ENCODE measurements around the gene XPOT.

XPOT gene

DNA sequence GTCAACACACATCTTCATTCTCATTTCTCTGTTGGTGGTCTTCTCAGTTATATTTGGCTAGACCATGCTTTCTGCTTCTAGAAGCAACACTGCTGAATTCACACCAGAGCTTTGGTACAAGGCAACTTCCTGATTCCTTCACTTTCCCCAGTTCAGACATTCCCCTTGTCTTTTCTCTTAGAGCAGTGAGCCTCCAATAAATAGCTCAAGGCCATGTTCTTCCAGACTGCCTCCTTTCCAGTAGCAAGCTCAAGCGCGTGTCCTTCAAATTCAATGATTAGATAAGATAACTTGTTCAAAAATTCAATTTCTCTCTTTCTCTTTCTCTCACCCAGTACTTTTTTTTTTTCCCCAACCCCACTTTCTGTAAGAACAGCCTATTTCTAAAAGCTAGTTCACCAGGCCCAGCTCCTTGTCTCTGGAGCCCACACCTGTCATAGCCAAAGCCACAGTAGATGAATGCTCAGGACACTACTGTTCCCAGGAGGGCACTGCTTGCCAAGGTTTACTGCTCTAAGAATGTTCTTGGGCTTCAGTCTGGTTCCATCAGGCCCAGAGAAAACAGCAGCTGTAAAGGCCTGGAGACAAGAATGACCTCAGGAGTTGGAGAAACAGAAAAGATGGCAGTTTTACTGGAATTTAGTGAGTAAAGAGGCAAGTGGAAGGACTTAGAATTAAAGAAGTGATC, 65.4 kb downstream of the XPOT start:
- no peak for DNase-seq (ENCODE audit: low read depth)

DNA sequence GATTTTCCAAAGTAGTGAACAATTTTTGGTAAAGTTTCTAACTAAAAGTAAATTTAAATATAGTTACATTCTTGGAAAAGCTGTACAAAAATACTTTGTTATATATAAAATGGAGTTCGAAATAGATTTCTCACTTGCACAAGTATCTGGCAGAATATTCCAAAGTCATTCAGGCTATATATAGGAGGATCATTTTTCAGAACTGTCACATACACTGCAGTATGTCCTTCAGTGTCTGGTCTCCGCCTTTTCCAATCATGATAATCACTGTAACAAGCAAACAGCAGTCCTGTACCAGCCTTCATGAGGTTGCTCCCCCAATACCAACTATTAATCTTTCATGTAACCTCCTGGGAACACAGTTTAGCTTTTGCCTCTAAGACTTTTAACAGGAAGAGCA, 66.3 kb downstream of the XPOT start:
- no peak for DNase-seq (ENCODE audit: low read depth)

DNA sequence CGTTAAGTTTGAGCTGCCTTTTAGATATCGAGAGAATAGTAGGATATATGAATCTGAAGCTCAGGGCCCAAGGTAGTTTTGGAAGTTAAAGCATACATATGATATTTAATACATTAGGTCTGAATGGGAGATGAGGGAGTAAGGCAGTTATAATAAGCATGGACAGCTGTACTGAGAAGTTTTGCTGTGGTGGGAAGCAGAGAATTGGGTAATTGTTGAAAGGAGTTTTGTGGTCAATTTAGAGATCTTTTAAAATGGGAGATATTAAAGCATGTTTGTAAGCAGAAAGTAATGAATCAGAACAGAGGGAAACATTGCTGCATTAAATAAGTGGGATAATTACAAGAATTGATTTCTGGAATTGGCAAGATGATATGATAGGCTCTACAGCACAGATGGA, 69.0 kb downstream of the XPOT start:
- DNase-seq (ENCODE audit: low read depth) = no peak

DNA sequence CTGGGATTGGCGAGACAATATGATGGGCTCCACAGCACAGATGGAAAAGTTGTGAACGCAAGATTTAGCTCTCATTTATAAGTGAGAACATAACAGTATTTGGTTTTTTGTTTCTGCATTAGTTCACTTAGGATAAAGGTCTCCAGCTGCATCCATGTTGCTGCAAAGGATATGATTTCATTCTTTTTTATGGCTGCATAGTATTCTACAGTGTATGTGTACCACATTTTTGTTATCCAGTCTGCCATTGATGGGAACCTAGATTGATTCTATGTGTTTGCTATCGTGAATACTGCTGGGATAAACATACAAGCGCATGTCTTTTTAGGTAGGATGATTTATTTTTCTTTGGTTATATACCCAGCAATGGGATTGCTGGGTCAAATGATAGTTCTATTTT, 71.3 kb downstream of the XPOT start:
- no peak for DNase-seq (ENCODE audit: low read depth)

DNA sequence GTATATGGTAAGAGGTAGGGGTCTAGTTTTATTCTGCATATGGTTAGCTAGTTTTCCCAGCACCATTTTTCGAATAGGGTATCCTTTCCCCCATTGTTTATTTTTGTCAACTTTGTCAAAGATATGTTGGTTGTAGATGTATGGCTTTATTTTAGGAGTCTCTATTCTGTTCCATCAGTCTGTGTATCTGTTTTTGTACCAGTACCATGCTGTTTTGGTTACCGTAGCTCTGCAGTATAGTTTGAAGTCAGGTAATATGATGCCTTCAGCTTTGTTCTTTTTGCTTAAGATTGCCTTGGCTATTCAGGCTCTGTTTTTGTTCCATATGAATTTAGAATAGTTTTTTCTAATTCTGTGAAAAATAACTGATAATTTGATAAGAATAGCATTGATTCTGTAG, 72.7 kb downstream of the XPOT start:
- DNase-seq (ENCODE audit: low read depth) = no peak

DNA sequence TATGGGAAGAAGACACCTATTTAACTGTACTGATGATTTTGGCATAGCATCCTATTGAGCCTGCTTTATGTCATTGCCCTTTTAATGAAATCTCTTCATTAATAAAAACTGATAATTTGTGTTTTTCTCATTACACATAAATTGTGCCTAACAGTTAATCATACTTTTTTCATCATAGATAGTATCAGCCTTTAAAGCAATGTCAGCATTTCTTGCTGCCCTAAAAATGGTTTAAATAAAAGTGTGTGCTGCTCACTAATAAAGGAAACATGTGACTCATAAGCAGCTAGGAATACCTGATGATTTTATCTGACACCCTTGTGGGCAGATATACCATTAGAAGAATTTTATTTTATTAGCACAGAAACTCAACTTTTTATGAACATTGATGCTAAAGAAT, 74.5 kb downstream of the XPOT start:
- DNase-seq (ENCODE audit: low read depth) = no peak

DNA sequence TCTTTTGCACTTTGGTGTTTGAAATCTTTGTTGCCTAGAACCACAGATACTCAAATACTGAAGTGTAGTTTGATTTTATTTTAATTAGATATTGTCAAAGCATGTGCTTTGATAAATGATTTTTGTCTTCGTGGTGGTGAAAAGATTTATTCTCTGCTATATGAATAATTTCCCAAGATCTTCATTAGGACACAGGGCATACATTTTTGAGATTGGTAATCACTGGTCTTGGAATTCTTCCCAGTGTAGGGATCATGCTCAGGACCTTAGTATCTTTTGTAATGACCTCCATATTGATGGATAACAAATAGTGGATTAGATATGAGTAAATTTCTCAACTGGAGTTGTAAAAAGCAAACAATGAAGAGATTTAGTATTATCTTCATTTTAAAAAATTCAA, 76.0 kb downstream of the XPOT start:
- no peak for DNase-seq (ENCODE audit: low read depth)

DNA sequence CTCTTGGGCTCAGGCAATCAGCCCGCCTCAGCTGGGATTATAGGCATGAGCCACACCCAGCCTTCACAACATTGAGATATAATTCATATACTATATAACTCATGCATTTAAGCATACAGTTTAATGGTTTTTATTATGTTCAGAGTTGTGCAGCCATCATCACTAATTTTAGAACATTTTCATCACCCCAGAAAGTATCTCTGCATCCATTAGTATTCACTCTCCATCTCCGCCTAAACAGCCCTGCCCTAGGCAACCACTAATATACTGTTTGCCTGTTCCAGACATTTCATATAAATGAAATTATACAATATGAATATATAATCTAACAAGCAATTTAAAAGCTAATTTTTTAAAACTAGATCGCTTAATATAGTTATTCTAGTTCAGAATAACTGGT, 82.5 kb downstream of the XPOT start:
- DNase-seq (ENCODE audit: low read depth) = no peak

DNA sequence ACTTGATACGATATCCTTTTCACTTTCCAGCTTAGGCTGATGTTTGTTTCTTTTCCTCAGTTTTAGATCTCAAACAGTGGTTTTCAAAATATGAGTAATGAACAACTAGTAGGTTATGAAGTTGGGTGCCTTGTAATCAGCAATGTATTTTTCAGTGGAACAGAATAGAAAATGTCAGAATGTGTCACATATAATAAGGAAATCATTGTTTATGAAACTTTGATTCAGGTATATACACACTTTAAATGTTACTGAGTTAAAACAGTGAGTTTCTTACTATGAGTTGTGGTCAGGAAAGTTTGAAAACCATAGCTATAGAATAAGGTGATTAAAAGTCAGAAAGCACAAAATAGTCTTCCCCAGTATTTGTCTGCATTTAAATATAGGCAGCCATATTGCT, 87.5 kb downstream of the XPOT start:
- no peak for DNase-seq (ENCODE audit: low read depth)

DNA sequence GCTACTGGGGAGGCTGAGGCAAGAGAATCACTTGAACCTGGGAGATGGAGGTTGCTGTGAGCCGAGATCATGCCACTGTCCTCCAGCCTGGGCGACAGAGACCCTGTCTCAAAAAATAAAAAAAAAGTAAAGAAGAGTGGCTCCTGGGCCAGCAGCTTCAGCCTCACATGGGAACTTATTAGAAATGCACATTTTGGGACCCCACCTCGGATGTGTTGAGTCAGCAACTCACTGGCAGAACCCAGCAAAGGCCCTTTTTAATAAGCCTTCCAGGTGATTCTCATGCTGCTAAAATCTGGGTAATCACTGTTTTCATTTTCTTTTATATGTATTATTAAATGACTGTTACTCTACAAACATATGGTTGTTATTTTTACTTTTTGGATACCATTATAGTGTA, 89.3 kb downstream of the XPOT start:
- DNase-seq (ENCODE audit: low read depth) = no peak

DNA sequence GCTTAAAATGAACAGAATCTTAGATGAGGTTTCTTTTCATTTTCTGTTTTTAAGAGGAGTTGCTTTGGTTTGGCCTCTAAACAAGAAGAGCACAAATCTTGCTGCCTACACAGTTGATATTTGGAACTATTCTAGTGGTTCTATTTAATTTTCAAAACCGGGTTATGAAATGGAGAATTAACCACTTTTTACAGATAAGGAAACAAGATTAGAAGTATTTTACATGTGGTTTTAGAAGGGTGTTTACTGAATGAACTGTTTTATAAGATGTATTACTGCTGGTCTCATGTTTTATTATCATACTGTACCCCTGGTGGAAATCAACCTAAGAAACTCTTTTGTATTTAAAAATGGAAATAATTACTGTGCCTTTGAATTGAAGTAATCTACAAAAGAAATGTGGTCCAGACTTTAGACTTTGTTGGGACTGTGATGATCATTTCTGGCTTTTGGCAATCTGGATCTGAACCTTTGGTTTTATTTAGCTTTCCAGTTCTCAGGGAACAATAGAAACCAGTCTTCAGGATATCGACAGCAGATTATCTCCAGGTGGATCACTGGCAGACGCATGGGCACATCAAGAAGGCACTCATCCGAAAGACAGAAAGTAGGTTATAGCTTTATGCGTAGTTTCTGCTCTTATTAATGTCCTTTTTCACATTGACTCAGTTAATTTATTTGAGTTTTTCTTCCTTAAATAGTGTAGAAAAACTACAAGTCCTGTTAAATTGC, 91.0 kb downstream of the XPOT start:
- DNase-seq (ENCODE audit: low read depth) = no peak

DNA sequence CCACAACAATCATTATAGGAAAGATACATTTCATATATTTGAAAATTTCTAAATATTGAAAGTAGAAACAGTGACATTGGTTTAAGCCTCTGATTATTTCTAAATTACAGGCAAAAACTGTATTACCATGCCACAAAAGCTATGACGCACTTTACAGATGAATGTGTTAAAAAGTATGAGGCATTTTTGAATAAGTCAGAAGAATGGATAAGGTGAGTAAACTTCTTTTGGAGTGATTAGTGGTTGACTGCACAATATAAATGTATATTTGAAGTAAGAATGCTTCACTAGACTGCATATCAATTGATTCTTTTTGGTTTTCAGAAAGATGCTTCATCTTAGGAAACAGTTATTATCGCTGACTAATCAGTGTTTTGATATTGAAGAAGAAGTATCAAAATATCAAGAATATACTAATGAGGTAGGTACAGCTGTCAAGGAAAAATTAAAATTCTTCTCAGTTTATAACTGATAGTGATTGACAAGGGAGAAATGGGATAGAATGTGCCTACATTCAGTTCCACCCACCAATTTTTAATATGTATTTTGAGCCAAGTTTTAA, 92.7 kb downstream of the XPOT start:
- no peak for DNase-seq (ENCODE audit: low read depth)

DNA sequence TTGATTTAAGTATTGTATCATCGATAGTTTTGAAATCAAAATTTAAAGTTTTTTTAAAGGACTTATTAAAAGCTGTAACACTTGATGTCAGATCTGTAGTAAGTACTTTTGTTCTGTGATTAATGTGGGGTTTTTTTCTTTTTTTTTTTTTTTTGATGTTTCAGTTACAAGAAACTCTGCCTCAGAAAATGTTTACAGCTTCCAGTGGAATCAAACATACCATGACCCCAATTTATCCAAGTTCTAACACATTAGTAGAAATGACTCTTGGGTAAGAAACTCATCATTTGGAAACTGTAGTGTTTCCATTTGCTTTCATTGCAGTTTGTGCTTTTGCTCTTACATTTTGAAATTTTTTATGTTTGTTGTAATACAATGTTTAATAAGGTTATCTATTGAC, 93.3 kb downstream of the XPOT start:
- no peak for DNase-seq (ENCODE audit: low read depth)

DNA sequence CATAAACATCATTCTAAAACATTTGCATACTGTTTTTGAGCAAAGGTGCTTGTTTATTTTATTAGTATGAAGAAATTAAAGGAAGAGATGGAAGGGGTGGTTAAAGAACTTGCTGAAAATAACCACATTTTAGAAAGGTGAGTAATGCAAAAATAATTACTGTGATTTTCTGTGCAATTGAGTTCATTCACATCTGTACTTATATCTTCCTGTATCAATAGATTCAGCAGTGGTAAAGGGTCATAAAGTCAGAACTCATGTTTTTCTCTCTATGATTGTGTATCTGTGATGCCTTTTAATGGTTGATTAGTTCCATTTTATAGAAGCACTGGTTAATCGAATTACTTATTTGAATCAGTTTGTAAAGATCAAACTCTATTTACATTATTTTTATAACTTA, 93.7 kb downstream of the XPOT start:
- no peak for DNase-seq (ENCODE audit: low read depth)

DNA sequence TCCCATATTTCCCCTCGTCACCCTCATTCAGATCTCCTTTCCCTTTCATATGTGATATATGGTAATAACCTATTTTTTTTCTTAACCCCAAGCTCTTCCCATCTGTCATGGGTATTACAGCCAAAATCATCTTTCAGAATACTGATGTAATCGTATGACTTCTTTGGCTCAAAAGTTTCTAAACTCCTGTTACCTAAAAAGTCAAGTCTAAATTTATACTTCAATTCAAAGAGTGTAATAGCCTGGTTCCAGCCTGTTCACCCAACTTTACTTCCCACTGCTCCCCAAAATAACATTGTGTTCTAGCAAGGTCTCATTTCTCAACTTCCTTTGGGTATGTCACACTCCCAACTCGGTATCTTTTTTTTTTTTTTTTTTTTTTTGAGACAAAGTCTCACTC, 96.2 kb downstream of the XPOT start:
- DNase-seq (ENCODE audit: low read depth) = no peak

Measured in stimulated activated CD8-positive, alpha-beta memory T cell treated with anti-CD3 and anti-CD28 coated beads, Interleukin-7, amount 100 ng/mL, for 24 hours (primary cell).